WTC11 (cell line): ENCODE data around the gene ATOSB. TPM values are rescaled to one million over a fixed set of nuclear protein-coding genes. Genes with fewer than 3 reads are reported as not detected.

Experiments
- AFF4 ChIP-seq: sonication (generic); formaldehyde crosslinking; IDR thresholded peaks from 2 replicates; pipeline ENCODE4 v1.8.1; 2023; ENCODE audit warnings: mild to moderate bottlenecking, missing genetic modification reagents, borderline replicate concordance
- ATF6 ChIP-seq: sonication (generic); formaldehyde crosslinking; IDR thresholded peaks from 2 replicates; pipeline ENCODE4 v1.8.1; 2023; ENCODE audit warnings: mild to moderate bottlenecking, missing genetic modification reagents
- CREB1 ChIP-seq: sonication (generic); formaldehyde crosslinking; IDR thresholded peaks from 2 replicates; pipeline ENCODE4 v1.8.0; 2023; ENCODE audit warnings: mild to moderate bottlenecking, missing genetic modification reagents
- ELF4 ChIP-seq: sonication (generic); formaldehyde crosslinking; IDR thresholded peaks from 2 replicates; pipeline ENCODE4 v1.8.1; 2022; ENCODE audit warnings: low read depth, mild to moderate bottlenecking, moderate library complexity, missing genetic modification reagents
- FOXJ3 ChIP-seq: sonication (generic); formaldehyde crosslinking; IDR thresholded peaks from 2 replicates; pipeline ENCODE4 v1.9.0; 2021; ENCODE audit warnings: missing genetic modification reagents, mild to moderate bottlenecking, borderline replicate concordance
- GABPB1 ChIP-seq: sonication (generic); formaldehyde crosslinking; IDR thresholded peaks from 2 replicates; pipeline ENCODE4 v1.8.1; 2023; ENCODE audit warnings: mild to moderate bottlenecking, missing genetic modification reagents
- NFATC4 ChIP-seq: fragments of 250-450 bp; sonication (Bioruptor Pico); IDR thresholded peaks from 2 replicates; pipeline ENCODE4 v1.9.0; 2021; ENCODE audit warnings: mild to moderate bottlenecking
- NFYB ChIP-seq: sonication (generic); formaldehyde crosslinking; conservative IDR thresholded peaks from 2 replicates; pipeline ENCODE4 v1.8.0; 2022; ENCODE audit warnings: low read depth, missing genetic modification reagents
- PRRX2 ChIP-seq: fragments of 250-450 bp; sonication (Bioruptor Pico); IDR thresholded peaks from 2 replicates; pipeline ENCODE4 v1.8.0; 2021; ENCODE audit warnings: mild to moderate bottlenecking
- RELA ChIP-seq: sonication (generic); formaldehyde crosslinking; IDR thresholded peaks from 2 replicates; pipeline ENCODE4 v1.8.1; 2022; ENCODE audit warnings: missing genetic modification reagents, mild to moderate bottlenecking, borderline replicate concordance
- STAT6 ChIP-seq: sonication (generic); formaldehyde crosslinking; conservative IDR thresholded peaks from 2 replicates; pipeline ENCODE4 v1.8.1; 2023; ENCODE audit warnings: mild to moderate bottlenecking, low read depth, missing genetic modification reagents, moderate library complexity
- ZBTB43 ChIP-seq: sonication (generic); formaldehyde crosslinking; IDR thresholded peaks from 2 replicates; pipeline ENCODE4 v1.8.1; 2023; ENCODE audit warnings: mild to moderate bottlenecking, missing genetic modification reagents
- ZMAT4 ChIP-seq: fragments of 250-450 bp; sonication (Bioruptor Pico); IDR thresholded peaks from 2 replicates; pipeline ENCODE4 v1.9.0; 2021; ENCODE audit warnings: mild to moderate bottlenecking
- ZNF425 ChIP-seq: fragments of 250-450 bp; sonication (Bioruptor Pico); conservative IDR thresholded peaks from 2 replicates; pipeline ENCODE4 v1.9.0; 2021; ENCODE audit warnings: mild to moderate bottlenecking
- ZNF532 ChIP-seq: fragments of 250-450 bp; sonication (Bioruptor Pico); IDR thresholded peaks from 2 replicates; pipeline ENCODE4 v1.9.0; 2021; ENCODE audit warnings: mild to moderate bottlenecking, borderline replicate concordance
- total RNA-seq: library from RNA; stranded (reverse); gene quantifications from 3 replicates; pipeline ENCODE4 v1.2.3, GENCODE V29; 2021
- TF ChIP-seq, protein P1 (sequence below): fragments of 250-450 bp; sonication (Bioruptor Pico); IDR thresholded peaks from 2 replicates; pipeline ENCODE4 v1.9.0; 2021; ENCODE audit warnings: moderate library complexity, mild to moderate bottlenecking, inconsistent platforms, borderline replicate concordance
- TF ChIP-seq, protein P2 (sequence below): sonication (generic); formaldehyde crosslinking; IDR thresholded peaks from 2 replicates; pipeline ENCODE4 v1.8.0; 2022; ENCODE audit warnings: mild to moderate bottlenecking, missing genetic modification reagents

Gene ATOSB
- total RNA-seq, 1 experiment from 2014 or later: 8.7 TPM

DNA sequence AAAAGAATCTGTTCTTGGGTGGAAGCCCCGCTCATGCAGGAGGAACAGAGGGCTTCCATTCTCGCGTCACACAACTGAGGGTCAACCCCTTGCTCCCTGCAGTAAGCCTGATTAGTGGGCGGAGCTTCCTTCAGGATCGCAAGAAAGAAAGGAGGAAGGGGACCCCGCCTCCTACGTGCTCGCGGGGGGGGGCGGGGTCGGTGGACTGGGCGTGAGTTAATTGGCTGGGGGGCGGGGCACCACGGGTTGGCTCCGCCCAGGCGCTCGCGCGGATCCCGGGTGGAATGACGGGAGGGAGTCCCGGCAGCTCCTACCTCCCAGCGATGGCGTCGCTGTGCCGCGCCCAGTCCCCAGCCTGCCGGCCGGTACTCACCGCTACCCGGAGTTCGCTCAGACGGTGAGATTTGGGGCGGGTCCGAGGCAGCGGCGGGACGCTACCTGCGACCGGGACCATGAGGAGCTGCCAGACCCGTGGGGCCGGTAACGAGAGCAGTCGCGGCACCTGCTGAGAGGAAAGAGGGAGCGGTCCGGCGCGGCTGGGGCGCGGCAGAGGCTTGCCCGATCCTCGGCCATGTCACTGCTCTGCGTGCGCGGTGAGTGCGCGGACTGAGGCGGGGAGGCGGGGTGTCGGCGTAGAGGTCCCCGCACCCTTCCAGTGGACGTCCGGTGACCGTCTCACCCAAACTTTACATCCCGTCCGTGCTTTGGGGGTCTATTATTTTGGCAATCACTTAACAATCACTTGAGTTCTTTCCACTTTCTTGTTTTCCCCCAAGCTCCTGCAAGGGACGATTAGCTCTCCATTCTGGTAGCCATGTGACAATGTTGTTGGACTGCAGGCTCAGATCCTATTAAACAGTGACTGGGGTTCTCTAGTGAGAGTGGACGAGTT lies 46.3 kb upstream of the ATOSB start, which contains the start of gene UNC13B (continued):
- TF ChIP-seq ZNF532 (CRISPR knock-in tag) (no peak), ZBTB43 (CRISPR knock-in tag) (no peak), NFYB (CRISPR knock-in tag) (no peak), PRRX2 (no peak), ZMAT4 (CRISPR knock-in tag) (no peak), CREB1 (no peak), AFF4 (CRISPR knock-in tag) (0 out of 2 replicates have a peak, but pooled peaks have one; percentile 44), ELF4 (0 out of 2 replicates have a peak, but pooled peaks have one; percentile 44), STAT6 (CRISPR knock-in tag) (no peak), ATF6 (CRISPR knock-in tag) (no peak), FOXJ3 (CRISPR knock-in tag) (no peak), NFATC4 (no peak), RELA (CRISPR knock-in tag) (0 out of 2 replicates have a peak, but pooled peaks have one; percentile 44), GABPB1 (CRISPR knock-in tag) (peak; percentile 32; the same call in 1 of the 2 replicates), ZNF425 (CRISPR knock-in tag) (no peak)
- TF ChIP-seq, protein P1, sequence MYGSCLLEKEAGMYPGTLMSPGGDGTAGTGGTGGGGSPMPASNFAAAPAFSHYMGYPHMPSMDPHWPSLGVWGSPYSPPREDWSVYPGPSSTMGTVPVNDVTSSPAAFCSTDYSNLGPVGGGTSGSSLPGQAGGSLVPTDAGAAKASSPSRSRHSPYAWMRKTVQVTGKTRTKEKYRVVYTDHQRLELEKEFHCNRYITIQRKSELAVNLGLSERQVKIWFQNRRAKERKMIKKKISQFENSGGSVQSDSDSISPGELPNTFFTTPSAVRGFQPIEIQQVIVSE (CRISPR knock-in tag): no peak
- TF ChIP-seq, protein P2, sequence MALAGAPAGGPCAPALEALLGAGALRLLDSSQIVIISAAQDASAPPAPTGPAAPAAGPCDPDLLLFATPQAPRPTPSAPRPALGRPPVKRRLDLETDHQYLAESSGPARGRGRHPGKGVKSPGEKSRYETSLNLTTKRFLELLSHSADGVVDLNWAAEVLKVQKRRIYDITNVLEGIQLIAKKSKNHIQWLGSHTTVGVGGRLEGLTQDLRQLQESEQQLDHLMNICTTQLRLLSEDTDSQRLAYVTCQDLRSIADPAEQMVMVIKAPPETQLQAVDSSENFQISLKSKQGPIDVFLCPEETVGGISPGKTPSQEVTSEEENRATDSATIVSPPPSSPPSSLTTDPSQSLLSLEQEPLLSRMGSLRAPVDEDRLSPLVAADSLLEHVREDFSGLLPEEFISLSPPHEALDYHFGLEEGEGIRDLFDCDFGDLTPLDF (CRISPR knock-in tag): no peak
